ENCODE results near the gene ERC2. TPM values are rescaled to one million over a fixed set of nuclear protein-coding genes. Genes with fewer than 3 reads are reported as not detected.

Gene ERC2
- total RNA-seq, 1 donor from 2014 or later = 0.99 TPM

DNA sequence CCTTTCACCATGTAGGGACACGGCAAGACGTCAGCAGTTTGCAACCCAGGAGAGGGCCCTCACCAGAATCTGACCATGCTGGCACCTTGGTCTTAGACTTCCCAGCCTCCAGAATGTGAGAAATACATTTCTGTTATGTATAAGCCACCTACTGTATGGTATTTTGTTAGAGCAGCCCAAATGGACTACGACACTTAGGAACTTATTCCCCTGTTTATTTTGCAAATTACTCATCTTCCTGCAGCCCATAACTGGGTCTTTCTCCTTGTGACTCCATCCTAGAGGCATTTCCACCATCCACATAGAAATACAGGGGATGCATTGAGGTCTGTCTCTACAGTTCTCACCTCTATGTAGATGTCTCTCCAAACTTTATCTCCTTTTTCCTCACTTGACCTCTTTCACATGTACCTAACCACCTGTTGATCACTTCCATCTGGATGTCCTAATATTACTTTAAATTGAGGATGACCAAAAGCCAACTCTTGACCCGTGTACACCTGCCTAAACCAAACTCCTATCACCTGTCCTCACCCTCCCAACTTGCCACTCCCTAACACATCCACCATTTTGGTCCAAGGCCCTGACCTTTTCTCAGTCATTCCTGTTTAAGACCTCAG lies 575.1 kb downstream of the ERC2 start:
- Histone ChIP-seq H3K4me3 (no peak overlapping the region), H3K9me3 (replicated peaks) (no peaks in the 10 kb centered on the region), H3K27ac (replicated peaks) (no peak overlapping the region), H3K36me3 (no peaks in the 10 kb centered on the region), H3K4me1 (no peaks in the 10 kb centered on the region), H3K27me3 (ENCODE audit: low read depth) (peaks cover 66% of the 10 kb centered on the region)
- intact Hi-C loops (cut with micrococcal nuclease) = no loop called here
- TF ChIP-seq, protein P1, sequence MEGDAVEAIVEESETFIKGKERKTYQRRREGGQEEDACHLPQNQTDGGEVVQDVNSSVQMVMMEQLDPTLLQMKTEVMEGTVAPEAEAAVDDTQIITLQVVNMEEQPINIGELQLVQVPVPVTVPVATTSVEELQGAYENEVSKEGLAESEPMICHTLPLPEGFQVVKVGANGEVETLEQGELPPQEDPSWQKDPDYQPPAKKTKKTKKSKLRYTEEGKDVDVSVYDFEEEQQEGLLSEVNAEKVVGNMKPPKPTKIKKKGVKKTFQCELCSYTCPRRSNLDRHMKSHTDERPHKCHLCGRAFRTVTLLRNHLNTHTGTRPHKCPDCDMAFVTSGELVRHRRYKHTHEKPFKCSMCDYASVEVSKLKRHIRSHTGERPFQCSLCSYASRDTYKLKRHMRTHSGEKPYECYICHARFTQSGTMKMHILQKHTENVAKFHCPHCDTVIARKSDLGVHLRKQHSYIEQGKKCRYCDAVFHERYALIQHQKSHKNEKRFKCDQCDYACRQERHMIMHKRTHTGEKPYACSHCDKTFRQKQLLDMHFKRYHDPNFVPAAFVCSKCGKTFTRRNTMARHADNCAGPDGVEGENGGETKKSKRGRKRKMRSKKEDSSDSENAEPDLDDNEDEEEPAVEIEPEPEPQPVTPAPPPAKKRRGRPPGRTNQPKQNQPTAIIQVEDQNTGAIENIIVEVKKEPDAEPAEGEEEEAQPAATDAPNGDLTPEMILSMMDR (IDR thresholded peaks at IDR 0.05; ENCODE audit: borderline replicate concordance) = no peak
- DNase-seq = no peak

DNA sequence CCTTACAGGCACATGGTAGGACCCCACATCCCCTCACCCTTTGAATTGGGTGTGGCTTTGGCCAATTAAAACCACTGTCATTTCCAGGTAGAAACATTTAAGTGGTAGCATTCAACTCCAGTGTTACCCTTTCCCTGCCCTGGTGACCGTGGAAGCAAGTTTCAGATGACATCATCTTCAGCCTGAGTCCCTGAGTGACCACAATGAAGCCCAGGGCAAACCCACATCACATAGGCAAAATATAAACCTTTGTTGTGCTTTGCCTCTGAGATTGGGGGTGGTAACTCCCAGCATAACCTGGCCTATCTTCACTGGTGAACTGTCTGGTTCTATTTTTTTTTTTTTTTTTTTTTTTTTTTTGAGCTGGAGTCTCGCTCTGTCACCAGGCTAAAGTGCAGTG lies 577.2 kb downstream of the ERC2 start:
- TF ChIP-seq, protein P1 (IDR thresholded peaks at IDR 0.05; ENCODE audit: borderline replicate concordance) = no peak
- intact Hi-C loops (cut with micrococcal nuclease) = no loop called here
- Histone ChIP-seq H3K4me3 (no peak overlapping the region), H3K27me3 (ENCODE audit: low read depth) (peaks cover 56% of the 10 kb centered on the region), H3K9me3 (replicated peaks) (no peaks in the 10 kb centered on the region), H3K36me3 (no peaks in the 10 kb centered on the region), H3K27ac (replicated peaks) (no peak overlapping the region), H3K4me1 (no peaks in the 10 kb centered on the region)
- DNase-seq = no peak

DNA sequence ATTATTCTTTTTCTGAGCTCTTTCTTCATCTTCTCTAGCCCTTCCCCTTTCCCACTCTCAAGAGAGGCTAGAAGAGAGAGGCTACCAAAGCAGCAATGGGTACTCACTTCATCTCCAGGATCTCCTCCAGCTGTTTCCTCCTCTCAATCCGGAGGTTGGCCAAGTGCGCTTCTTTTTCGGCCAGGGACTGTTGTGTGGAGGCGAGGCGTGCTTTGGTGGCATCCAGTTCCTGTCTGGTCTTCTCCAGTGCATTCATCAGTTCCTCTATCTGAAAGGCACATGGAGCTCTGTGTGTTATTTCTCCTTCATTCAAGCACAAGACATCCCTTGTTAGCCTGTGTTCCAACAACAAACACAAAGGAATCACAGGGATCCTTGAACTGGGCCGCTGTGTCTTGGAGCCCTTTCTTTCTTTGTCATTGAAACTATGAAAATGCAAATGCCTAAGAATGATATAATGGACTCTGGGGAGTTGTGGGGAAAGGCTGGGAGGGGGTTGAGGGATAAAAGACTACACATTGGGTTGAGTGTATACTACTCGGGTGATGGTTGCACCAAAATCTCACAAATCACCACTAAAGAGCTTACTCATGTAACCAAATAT lies 579.9 kb downstream of the ERC2 start:
- TF ChIP-seq, protein P1 (IDR thresholded peaks at IDR 0.05; ENCODE audit: borderline replicate concordance) = no peak
- DNase-seq = peak; percentile 16
- Histone ChIP-seq H3K4me1 (no peaks in the 10 kb centered on the region), H3K4me3 (no peak overlapping the region), H3K27ac (replicated peaks) (no peak overlapping the region), H3K9me3 (replicated peaks) (no peaks in the 10 kb centered on the region), H3K27me3 (ENCODE audit: low read depth) (peaks cover 29% of the 10 kb centered on the region), H3K36me3 (no peaks in the 10 kb centered on the region)
- intact Hi-C loops (cut with micrococcal nuclease) = no loop called here

DNA sequence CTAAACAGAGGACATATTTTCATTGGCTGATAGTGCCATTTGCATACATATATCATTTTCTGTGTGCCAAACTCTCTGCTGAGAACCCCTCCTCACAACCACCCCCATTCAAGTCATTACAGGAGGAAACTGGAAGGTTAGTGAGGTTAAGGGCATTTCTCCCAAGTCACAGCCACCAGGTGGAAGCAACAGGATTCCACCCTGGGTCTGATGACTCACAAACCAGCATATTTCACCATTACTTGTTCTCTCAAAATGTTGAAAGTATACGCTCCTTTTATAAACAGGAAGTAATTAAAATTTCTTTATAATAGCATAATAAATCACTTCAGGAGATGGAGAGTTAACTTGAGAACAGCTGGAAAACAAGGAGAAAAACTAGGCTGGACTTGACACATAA lies 582.5 kb downstream of the ERC2 start:
- intact Hi-C loops (cut with micrococcal nuclease) = no loop called here
- H3K27ac ChIP-seq (replicated peaks) = no peak overlapping the region
- H3K9me3 ChIP-seq (replicated peaks) = no peaks in the 10 kb centered on the region
- DNase-seq = no peak
- H3K36me3 ChIP-seq = no peaks in the 10 kb centered on the region
- no peaks in the 10 kb centered on the region for H3K4me1 ChIP-seq
- H3K27me3 ChIP-seq (ENCODE audit: low read depth) = peaks cover 18% of the 10 kb centered on the region
- no peak overlapping the region for H3K4me3 ChIP-seq
- TF ChIP-seq, protein P1 (IDR thresholded peaks at IDR 0.05; ENCODE audit: borderline replicate concordance) = no peak

DNA sequence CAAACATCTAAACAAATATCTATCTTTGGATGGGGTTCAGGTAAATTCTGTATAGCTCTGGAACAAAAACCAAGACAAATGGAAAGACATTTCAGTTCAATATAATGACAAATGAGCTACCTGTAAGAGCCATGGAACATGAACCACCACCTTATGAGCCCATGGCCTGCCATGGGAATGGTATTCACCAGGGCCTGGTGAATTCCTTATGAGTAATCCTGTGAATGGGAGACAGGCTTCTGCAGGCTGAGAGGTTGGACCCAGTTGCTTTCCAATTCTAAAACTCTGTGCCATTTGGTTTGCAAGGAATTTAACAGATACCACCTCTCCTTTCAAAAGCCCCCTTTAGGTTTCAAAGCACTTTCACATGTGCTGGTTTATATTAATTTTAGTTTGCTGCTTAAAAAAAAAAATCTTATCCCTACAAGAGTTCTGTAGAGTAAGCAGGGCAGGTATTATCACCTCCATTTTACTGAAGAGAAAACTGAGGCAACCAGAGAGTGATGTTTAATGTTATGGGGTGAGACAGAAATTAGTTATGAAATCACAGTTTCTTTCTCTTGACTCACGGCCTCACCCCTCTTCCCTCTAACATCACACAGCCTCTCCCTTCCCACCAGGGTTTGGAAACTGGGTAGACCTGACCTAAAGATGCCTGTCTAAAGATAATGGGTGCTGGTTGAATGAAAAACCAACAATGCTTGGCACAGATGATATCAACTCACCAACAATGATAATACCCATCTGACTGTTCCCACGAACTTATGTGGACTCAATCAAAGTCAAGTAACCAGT lies 583.6 kb downstream of the ERC2 start:
- TF ChIP-seq, protein P1 (IDR thresholded peaks at IDR 0.05; ENCODE audit: borderline replicate concordance) = no peak
- no peak overlapping the region for H3K27ac ChIP-seq (replicated peaks)

More for the DNA sequence above, 583.6 kb downstream of the ERC2 start:
- H3K9me3 ChIP-seq (replicated peaks) = no peaks in the 10 kb centered on the region
- H3K4me1 ChIP-seq = no peaks in the 10 kb centered on the region
- no peaks in the 10 kb centered on the region for H3K36me3 ChIP-seq
- no peak overlapping the region for H3K4me3 ChIP-seq
- intact Hi-C loops (cut with micrococcal nuclease) = no loop called here
- DNase-seq = no peak
- peaks cover 22% of the 10 kb centered on the region for H3K27me3 ChIP-seq (ENCODE audit: low read depth)
